ENCODE results near the gene SINHCAF.

Gene SINHCAF

DNA sequence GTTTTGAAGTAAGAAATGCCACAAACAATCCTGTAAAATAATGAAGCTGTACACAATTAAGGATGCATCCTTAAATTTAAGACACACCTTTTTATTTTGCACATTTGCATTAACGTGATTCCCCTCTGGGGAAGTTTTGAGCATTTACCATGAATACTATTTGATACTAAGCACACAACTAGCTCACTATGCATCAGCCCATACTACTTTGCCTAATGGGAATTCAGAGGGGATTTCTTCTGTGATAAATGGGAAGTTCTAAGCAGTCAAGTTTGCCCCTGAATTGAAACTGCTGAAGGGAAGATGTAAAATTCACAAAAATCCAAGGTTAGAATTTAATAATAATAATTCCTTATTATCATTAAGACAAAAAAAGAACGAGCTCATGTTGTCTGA, 27.4 kb downstream of the SINHCAF start:
- TF ChIP-seq, protein P1, sequence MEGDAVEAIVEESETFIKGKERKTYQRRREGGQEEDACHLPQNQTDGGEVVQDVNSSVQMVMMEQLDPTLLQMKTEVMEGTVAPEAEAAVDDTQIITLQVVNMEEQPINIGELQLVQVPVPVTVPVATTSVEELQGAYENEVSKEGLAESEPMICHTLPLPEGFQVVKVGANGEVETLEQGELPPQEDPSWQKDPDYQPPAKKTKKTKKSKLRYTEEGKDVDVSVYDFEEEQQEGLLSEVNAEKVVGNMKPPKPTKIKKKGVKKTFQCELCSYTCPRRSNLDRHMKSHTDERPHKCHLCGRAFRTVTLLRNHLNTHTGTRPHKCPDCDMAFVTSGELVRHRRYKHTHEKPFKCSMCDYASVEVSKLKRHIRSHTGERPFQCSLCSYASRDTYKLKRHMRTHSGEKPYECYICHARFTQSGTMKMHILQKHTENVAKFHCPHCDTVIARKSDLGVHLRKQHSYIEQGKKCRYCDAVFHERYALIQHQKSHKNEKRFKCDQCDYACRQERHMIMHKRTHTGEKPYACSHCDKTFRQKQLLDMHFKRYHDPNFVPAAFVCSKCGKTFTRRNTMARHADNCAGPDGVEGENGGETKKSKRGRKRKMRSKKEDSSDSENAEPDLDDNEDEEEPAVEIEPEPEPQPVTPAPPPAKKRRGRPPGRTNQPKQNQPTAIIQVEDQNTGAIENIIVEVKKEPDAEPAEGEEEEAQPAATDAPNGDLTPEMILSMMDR (conservative IDR thresholded peaks at IDR 0.05; ENCODE audit: low read length) = no peak
- H3K4me3 ChIP-seq (ENCODE audit: low read length) = no peak overlapping the region
- no peak for DNase-seq (ENCODE audit: low read depth)

DNA sequence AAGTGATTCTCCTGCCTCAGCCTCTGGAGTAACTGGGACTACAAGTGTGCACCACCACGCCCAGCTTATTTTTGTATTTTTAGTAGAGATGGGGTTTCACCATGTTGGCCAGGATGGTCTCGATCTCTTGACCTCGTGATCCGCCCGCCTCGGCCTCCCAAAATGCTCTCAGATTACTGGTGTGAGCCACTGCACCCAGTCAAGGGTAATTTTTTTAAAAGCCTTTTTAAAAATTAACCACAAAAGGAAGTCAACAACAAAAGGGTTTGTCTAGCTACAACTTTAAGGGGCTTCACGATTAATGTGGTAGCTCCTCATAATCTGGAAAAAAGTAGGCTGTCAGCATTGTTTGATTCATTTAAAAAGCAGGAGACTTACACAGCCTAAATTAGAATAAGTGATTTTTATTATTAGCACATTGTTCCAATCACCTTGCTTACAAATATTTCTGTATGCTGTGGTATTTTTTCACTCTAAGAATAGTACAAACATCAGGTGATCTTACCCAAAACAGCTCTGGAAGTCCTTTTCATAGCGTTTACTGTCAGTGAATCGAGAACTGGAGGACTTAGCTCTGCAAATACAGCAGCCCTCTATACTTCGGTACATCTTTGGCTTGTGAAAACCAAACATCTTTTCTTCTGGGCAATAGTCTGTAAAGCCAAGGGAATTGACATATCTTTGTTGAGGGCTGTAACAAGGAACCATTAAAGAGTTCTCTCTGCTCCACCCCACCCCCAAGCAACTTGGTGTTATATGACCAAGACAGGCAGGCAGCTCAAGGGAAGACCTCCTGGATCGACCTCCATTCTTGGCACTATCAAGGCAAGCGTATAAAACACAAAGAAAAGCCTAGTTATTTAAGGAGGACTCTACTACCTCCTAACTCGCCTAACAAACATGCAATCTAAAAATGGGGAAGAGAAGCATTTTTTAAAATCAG, 28.1 kb downstream of the SINHCAF start:
- DNase-seq (ENCODE audit: low read depth) = no peak
- TF ChIP-seq, protein P1 (conservative IDR thresholded peaks at IDR 0.05; ENCODE audit: low read length) = no peak
- no peak overlapping the region for H3K4me3 ChIP-seq (ENCODE audit: low read length)

DNA sequence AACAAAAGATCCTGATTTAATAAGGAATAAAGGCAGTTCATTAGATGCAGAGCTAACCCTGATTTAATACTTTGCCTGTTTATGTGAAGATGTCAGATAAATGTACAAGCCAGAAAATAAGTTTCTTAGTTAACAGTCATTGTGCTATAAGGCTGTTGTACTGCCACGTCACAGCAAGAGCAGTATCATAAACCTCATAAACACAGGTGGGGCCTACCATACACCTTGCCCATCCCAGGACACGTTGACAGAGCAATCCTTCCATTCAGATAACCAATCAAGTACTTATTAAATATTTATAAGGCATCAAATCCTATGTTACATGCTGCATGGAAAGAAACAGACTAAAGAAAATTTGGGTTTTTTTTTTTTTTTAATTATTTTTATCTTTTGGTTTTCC, 36.5 kb downstream of the SINHCAF start:
- H3K4me3 ChIP-seq (ENCODE audit: low read length) = no peak overlapping the region

DNA sequence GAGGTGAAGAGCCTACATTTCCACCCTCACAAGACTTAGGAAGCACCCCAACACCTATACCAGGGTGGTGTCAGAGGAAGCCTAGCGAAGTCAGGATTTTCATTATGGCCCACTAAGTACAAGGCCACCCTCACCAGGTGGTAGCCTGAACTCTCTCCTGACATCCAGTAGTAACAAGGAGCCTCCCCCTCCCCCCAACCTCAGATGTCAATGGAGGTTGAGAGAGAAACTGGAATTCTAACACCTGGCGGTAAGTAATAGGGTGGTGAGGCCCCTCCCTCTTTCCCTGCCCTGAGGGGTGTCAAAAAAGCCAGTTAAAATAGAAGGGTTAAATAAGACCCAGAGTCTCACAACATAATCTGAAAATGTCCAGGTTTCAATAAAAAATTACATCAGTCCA, 37.6 kb downstream of the SINHCAF start:
- DNase-seq (ENCODE audit: low read depth) = no peak
- TF ChIP-seq, protein P1 (conservative IDR thresholded peaks at IDR 0.05; ENCODE audit: low read length) = no peak
- no peak overlapping the region for H3K4me3 ChIP-seq (ENCODE audit: low read length)

More for the DNA sequence above, 36.5 kb downstream of the SINHCAF start:
- DNase-seq (ENCODE audit: low read depth) = no peak
- TF ChIP-seq, protein P1 (conservative IDR thresholded peaks at IDR 0.05; ENCODE audit: low read length) = no peak

DNA sequence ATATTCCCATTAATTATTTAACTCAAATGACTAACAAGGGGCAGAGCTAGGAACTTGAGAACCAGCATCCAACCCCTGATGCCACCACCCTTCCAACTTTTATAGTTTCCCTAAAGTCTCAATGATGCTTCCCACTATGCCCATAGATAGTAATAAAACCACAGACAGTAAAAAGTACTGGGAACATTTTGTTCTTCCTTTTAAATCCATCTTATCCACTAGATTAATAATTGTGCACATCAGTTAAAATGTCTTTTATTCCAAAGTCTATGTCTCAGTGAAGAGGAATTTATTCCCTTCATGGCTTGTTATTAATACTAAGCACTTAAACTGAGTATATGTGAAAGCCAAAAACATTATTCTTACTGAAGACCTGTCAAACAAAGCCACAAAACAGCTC, 45.8 kb downstream of the SINHCAF start:
- DNase-seq (ENCODE audit: low read depth) = no peak
- H3K4me3 ChIP-seq (ENCODE audit: low read length) = no peak overlapping the region
- TF ChIP-seq, protein P1 (conservative IDR thresholded peaks at IDR 0.05; ENCODE audit: low read length) = no peak

DNA sequence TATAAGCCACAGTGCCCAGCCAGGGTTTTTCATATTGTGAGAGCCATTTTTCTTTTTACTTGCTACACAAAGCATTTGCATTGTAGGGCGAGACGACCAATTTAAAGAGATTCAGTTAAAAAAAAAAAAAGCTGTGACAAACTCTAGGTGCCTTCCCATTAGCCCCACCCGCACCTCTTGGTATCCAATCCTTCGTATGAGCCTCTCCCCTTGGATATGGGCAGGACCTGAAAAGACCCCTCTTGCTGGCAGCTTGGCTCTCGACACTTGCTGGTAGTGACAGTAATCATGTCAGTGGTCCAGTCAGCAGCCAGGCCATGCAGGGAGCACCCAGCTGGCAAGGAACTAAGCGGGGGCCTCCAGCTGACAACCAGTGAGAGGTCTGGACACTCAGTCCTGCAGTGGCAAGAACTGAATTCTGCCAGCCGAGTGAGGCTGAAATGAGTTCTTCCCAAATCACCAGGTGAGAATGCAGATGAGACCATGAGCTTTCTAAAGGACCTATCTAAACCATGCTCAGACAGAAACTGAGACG, 46.5 kb downstream of the SINHCAF start:
- TF ChIP-seq, protein P1 (conservative IDR thresholded peaks at IDR 0.05; ENCODE audit: low read length) = no peak
- no peak for DNase-seq (ENCODE audit: low read depth)
- no peak overlapping the region for H3K4me3 ChIP-seq (ENCODE audit: low read length)

DNA sequence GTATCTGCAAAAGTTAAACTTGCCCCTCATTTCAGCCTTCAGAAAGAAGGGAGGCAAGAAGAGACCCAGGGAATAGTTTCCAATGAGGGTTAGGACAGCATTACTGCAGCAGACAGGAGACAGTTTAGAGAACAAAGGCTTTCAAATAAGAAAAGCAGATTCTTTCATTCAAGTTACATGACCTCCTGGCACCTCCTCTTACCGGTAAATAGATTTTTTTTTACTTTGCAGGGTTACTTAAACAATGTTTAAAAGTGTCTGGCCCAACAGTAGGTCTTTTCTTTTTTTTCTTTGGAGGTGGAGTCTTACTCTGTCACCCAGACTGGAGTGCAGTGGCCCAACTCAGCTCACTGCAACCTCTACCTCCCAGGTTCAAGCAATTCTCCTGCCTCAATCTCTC, 47.1 kb downstream of the SINHCAF start:
- TF ChIP-seq, protein P1 (conservative IDR thresholded peaks at IDR 0.05; ENCODE audit: low read length) = no peak
- no peak for DNase-seq (ENCODE audit: low read depth)

More for the DNA sequence above, 47.1 kb downstream of the SINHCAF start:
- H3K4me3 ChIP-seq (ENCODE audit: low read length) = no peak overlapping the region
